NCI-H82 treated with DMSO at 0.1 percent for 48 hours (cell line): ENCODE results near the gene VOPP1.
"Not testable (repeated sequence)": the region's sequence is repeated elsewhere in the genome, so short reads cannot be mapped to it uniquely, and the experiment has no call there.

Source experiments
- DNase-seq: peaks from one replicate; lab custom pipeline; 2025; ENCODE audit not compliant: unreplicated experiment; lab: John Stamatoyannopoulos, UW

The VOPP1 gene

GRCh38 chr7:55512635-55513191 lies 59.6 kb downstream of the VOPP1 start:
- no peak for DNase-seq

DNA sequence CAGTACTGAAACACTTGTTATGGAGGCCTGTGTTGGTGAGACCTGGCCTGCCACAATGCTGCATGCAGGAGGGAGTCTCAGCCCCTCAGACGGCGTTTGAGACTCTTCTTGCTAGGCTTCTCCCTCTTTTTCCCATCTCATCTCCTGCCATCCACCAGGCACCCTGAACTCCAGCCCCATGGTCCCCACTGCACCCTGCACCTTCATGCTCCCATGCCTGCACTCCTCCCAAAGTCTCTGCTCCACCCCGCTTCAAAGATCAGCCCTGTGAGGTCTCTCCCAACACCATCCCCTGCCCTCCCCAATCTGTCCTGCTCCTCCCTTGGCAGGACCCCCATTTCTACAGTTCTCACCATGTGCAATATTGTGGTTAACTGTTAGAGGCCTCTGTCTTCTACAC lies 61.7 kb downstream of the VOPP1 start:
- no peak for DNase-seq

DNA sequence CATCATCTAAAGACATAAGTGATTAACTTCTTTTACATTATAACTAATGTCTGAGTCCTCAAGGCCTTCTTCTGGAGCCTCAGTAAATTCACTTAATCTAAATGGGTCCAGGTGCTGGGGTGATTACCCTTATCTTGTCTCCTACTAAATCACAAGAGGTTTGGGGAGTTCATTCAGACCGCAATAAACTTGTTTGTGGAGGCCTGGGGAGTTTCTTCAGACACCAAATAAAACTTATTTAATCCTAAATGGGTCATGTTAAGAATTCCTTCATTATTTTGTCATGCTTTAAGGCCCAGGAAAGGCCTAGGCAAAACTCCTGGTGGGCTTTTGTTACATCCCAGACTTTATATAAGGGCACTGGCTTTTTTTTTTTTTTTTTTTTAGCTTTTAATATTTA lies 62.1 kb downstream of the VOPP1 start:
- not testable (repeated sequence) for DNase-seq

DNA sequence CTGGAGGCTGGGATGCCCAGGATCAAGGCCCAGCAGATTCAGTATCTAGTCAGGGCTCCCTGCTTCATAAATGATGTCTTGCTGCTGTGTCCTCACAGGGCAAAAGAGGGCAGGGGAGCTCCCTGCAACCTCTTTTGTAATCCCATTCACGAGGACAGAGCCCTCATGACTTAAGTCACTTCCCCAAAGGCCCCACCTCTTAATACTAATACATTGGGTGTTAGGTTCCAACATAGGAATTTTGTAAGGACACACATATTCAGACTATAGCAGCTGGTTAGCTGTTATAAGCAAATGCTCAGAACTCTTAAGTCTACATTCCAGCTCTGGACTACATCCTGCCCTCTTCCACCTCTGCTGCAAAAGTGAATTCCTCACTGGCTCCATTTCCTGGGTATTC lies 63.0 kb downstream of the VOPP1 start:
- DNase-seq = no peak

- no peak for DNase-seq
Observed at GRCh38 chr7:55508221-55509011, 63.9 kb downstream of the VOPP1 start.

- DNase-seq = no peak
Observed at GRCh38 chr7:55507743-55508142, 64.6 kb downstream of the VOPP1 start.

GRCh38 chr7:55504967-55505658 lies 67.2 kb downstream of the VOPP1 start:
- no peak for DNase-seq

DNA sequence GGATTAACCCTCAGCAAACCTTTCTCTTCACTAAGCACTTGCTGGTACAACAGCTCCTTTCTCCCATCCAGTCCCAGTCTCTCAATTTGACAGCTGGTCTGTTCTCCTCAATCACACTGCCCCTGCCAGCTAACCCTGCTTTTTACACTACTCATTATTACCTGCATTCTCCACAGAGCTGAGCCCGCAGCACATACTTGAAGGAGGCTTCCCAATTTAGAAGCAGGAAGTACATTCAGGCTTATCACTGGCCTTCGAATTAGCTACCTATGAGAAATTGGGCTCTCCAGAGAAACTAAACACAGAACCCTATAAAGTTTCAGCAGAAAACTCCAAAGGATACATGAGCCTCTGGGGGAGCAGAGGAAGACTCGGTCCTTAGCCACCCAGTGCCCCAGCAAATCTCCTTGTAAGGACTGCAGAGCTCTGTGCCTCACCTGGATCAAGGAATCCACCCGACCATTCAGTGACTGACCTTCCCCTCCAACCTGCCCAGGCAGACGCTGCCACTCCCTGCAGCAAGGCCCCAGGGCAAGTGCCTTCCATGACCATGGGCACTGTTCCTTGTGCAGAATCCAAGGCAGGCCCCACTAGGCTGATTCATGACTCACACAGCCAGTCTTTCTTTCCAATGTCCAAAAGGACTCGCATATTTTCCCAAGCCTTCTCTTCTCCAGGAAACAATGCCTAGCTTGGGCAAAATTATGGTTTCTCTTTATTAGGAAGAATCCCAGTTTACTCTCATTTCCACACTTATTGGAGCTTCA lies 68.0 kb downstream of the VOPP1 start:
- peak; percentile 27 for DNase-seq

DNA sequence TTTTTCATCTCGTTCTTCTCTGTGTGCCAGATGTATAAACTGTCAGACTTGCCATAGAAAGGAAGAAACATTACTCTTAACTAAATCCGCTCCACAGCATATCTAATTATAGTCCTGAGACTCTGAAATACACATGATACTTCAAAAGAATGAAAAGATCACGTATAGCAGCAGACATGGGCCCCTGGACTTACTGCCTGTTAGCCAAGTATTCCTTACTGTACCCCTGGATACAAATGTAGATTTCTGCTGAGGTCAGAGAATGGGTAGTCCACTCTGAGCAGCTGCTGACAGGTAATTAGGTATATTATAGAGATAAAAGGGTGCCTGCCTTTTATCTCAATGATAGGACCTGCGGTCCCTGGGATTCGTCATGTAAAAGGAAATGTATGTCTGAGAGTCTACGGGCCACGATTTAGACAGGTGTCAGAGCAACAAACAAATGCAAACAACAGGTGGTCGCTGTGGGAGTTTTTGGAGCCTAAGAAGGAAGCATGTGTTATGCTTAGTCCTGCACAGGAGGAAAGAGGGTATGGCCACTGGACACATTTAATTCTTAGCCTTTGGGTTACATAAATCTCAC lies 69.4 kb downstream of the VOPP1 start:
- no peak for DNase-seq

- no peak for DNase-seq
Observed at GRCh38 chr7:55502124-55502857, 70.0 kb downstream of the VOPP1 start.

DNA sequence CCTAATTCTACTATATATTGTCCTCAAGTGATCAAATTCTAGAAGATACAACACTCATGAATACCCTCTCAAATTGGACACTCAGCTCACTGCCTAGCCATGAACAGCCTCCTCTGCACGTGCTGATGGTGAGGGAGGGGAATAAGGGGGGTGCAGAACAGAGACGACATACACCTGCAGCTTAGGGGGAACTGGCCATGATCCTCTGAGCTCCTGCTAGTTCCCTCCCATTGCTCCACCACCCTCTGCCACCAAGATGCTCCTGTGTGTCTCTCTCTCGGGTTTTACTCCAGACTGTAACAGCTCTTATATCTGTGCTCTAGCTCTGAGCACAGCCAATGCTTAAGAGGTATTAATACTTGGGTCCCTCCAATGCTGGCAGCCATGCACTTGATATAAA lies 70.7 kb downstream of the VOPP1 start:
- DNase-seq = no peak

DNA sequence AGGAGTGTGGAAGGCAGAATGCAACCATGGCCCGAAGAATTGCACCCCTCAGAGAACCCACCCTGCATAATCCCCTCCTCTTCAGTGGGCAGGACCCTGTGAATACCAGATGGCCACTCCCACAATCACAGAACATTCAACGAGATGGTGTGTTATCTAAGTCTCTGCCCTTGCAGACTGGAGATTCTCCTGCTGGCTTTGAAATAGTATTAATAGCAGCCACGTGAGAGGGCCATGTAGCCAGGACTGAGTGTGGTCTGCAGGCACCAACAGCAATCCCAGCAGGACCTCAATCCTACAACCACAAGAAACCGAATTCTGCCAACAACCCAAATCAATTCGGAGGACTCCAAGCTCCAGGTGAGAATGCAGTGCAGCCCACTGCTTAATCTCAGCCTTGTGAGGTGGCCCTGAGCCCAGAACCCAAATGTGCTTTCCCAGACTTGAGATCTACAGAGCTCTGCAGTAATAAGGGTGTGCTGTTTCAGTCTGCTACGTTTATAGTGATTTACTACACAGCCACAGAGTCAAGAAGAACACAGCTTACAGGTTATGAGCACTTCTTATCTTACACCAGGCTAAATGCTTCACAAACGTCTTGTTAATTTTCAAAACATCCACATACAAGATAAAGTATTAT lies 72.1 kb downstream of the VOPP1 start:
- DNase-seq = no peak

- DNase-seq = no peak
Observed at GRCh38 chr7:55499591-55499990, 72.7 kb downstream of the VOPP1 start.

- DNase-seq = no peak
Observed at GRCh38 chr7:55498770-55499169, 73.5 kb downstream of the VOPP1 start.

- no peak for DNase-seq
Observed at GRCh38 chr7:55498142-55498541, 74.2 kb downstream of the VOPP1 start.

GRCh38 chr7:55497521-55497920 lies 74.8 kb downstream of the VOPP1 start:
- DNase-seq = no peak

GRCh38 chr7:55496906-55497305 lies 75.4 kb downstream of the VOPP1 start:
- DNase-seq = no peak

DNA sequence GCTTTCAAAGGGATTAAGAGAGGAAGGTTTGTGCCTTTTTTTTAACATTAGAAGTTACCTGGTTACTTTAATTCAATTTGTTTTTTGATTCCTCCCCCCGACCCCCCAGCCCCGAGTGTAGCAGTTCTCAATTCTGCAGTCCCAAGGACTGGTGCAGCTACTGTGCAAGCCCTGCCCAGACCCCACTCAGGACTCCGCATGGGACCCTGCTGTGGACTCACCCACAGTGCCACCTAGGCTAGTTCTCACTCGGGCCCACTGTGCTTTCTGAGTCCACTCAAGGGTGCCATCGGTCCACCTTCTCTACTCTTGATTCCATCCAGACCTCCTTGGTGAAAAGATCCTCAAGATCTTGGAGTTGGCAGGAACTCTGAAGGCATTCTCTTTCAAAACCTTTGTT lies 77.4 kb downstream of the VOPP1 start:
- no peak for DNase-seq

- no peak for DNase-seq
Observed at GRCh38 chr7:55493408-55493807, 78.9 kb downstream of the VOPP1 start.

- DNase-seq = no peak
Observed at GRCh38 chr7:55491346-55491745, 81.0 kb downstream of the VOPP1 start.
